Esophagus (tissue), 2 donors: ENCODE results near the gene PLAC1. TPM values are rescaled to one million over a fixed set of nuclear protein-coding genes. Genes with fewer than 3 reads are reported as not detected.

ENCODE experiments used
- H3K27ac ChIP-seq, 2 donors: one replicate each; pipeline ENCODE4 v1.5.1; 2013; ENCODE audit warnings: low read depth in 2 of 2, mild to moderate bottlenecking in 2 of 2, inconsistent platforms in 1 of 2, low read length in 1 of 2, moderate library complexity in 1 of 2
- H3K27me3 ChIP-seq, 2 donors: one replicate each; pipeline ENCODE4 v1.6.1; 2013; ENCODE audit warnings: low read length in 2 of 2, control low read depth in 1 of 2, mild to moderate bottlenecking in 1 of 2; ENCODE audit not compliant: insufficient read depth in 2 of 2, control insufficient read depth in 1 of 2
- H3K36me3 ChIP-seq, 2 donors: one replicate each; pipeline ENCODE4 v1.6.1; 2013; ENCODE audit warnings: low read length in 1 of 2; ENCODE audit not compliant: control insufficient read depth in 2 of 2, insufficient read depth in 2 of 2
- H3K4me1 ChIP-seq, 2 donors: one replicate each; pipeline ENCODE4 v1.6.1; 2013; ENCODE audit warnings: low read length in 1 of 2; ENCODE audit not compliant: control insufficient read depth in 2 of 2, insufficient read depth in 2 of 2
- H3K4me3 ChIP-seq, 2 donors: one replicate each; pipeline ENCODE4 v1.5.1; 2013; ENCODE audit warnings: low read length in 2 of 2, mild to moderate bottlenecking in 2 of 2, low read depth in 1 of 2, moderate library complexity in 1 of 2
- H3K9me3 ChIP-seq, 2 donors: one replicate each; pipeline ENCODE4 v1.6.1; 2013; ENCODE audit warnings: mild to moderate bottlenecking in 2 of 2, low read depth in 1 of 2, low read length in 1 of 2, moderate library complexity in 1 of 2; ENCODE audit not compliant: control insufficient read depth in 2 of 2, insufficient read depth in 1 of 2
- WGBS, 2 donors: extraction: QIAGEN DNeasy Blood & Tissue Kit; methylation state at CpG; one replicate each; pipeline ENCODE4 v1.1.7; 2013; 5-methylcytosine and 5-hydroxymethylcytosine counted together
- polyA plus RNA-seq, 2 donors: library from polyadenylated mRNA; stranded (reverse); fragments of 200-250 nt; gene quantifications; one replicate each; pipeline ENCODE4 v1.2.3, GENCODE V29; 2013
- donor health status: healthy with polysubstance abuse.
- donor health status: Bipolar disorder and iron deficiency.

Gene PLAC1
- polyA plus RNA-seq, 2 donors, result not detected

GRCh38 chrX:134688031-134688823, 30.0 kb upstream of the PLAC1 start:
- H3K4me1 ChIP-seq, result no peaks in the 10 kb centered on the region
- no peaks in the 10 kb centered on the region for H3K36me3 ChIP-seq
- no peak overlapping the region for H3K27ac ChIP-seq
- 72 to 84% methylated on average over 5 of the region's 5 CpGs for WGBS, 2 donors
- H3K27me3 ChIP-seq, result peaks cover 0 to 3% of the 10 kb centered on the region in 2 donors
- H3K9me3 ChIP-seq, result no peaks in the 10 kb centered on the region
- H3K4me3 ChIP-seq, result no peak overlapping the region

DNA sequence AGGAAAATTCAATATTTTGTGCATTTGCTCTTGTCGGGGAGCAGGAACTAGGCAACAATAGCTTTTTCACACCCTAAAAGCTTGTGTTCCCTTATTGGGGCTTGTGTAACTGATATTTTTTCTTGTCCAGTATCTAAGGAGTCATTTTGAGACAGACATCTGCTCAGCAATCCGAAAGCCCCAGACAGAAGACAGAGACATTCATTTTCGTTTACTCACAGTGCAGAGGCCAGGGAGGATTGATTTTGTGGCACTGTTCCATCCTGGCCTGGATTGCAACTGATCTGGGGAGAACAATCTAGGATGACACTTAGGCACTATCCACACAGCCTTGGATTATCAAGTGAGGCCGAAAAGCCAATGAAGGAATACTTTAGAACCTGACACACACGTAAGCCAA, 27.4 kb upstream of the PLAC1 start:
- WGBS, 2 donors, result 76 to 82% methylated on average over 5 of the region's 5 CpGs
- peaks cover 0 to 6% of the 10 kb centered on the region in 2 donors for H3K27me3 ChIP-seq
- no peak overlapping the region for H3K27ac ChIP-seq
- H3K4me1 ChIP-seq, result no peaks in the 10 kb centered on the region
- no peaks in the 10 kb centered on the region for H3K9me3 ChIP-seq
- H3K36me3 ChIP-seq, result no peaks in the 10 kb centered on the region
- no peak overlapping the region for H3K4me3 ChIP-seq

DNA sequence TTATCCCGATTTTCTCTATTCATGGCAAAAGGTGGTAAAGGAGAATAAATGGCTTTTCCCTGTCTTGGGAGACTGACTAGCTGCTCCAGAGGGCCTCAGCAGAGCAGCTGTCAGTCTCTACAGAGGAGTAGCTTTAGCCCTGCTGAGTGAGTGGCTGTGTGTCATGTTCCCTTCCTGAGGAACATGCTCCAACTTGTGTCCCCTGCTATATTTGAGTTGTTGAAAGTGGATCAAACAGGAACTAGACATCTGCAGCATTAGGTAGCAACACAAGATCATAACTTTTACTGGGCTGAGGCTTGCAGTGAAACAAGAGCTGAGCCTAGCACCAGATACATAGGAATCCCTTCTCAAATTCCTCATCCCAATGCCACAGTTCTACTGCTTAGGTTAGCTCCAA, 26.7 kb upstream of the PLAC1 start:
- Histone ChIP-seq H3K4me1 (no peaks in the 10 kb centered on the region), H3K9me3 (no peaks in the 10 kb centered on the region), H3K27ac (no peak overlapping the region), H3K4me3 (no peak overlapping the region), H3K27me3 (peaks cover 0 to 8% of the 10 kb centered on the region in 2 donors), H3K36me3 (no peaks in the 10 kb centered on the region)
- 53 to 62% methylated on average over 1 of the region's 1 CpG for WGBS, 2 donors

- H3K36me3 ChIP-seq, result no peaks in the 10 kb centered on the region
- WGBS, 2 donors, result 61 to 65% methylated on average over 3 of the region's 3 CpGs
- H3K27ac ChIP-seq, result no peak overlapping the region
- no peak overlapping the region for H3K4me3 ChIP-seq
- H3K27me3 ChIP-seq, result peaks cover 0 to 11% of the 10 kb centered on the region in 2 donors
- H3K9me3 ChIP-seq, result no peaks in the 10 kb centered on the region
- no peaks in the 10 kb centered on the region for H3K4me1 ChIP-seq
These were observed 25.2 kb upstream of the PLAC1 start for GRCh38 chrX:134683351-134684005.

- Histone ChIP-seq H3K27ac (no peak overlapping the region), H3K4me1 (no peaks in the 10 kb centered on the region), H3K27me3 (peaks cover 0 to 14% of the 10 kb centered on the region in 2 donors), H3K4me3 (no peak overlapping the region), H3K9me3 (no peaks in the 10 kb centered on the region), H3K36me3 (no peaks in the 10 kb centered on the region)
- WGBS, 2 donors, result 67 to 77% methylated on average over 4 of the region's 4 CpGs
These were observed 23.8 kb upstream of the PLAC1 start for GRCh38 chrX:134682081-134682480.

DNA sequence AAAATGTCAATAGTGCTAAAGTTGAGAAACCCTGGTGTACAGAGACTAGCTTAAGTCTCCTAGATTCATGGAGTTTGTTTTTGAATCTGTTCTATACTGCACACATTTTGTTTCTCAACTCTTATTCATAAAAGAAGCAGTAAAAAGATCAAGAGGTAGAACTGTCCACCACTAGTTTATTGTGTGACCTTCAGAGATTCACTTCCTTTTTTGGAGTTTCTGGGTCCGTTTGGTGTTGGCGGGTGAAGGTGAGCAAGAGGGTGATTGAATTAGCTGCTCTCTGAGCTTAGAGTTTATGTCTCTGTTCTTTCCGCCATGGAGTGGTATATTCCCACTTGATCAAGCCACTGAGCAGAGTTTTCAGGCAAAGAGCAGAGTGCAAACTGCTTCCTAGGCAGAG, 21.4 kb upstream of the PLAC1 start:
- peaks cover 0 to 14% of the 10 kb centered on the region in 2 donors for H3K27me3 ChIP-seq
- H3K4me3 ChIP-seq, result no peak overlapping the region
- no peaks in the 10 kb centered on the region for H3K9me3 ChIP-seq
- no peak overlapping the region for H3K27ac ChIP-seq
- no peaks in the 10 kb centered on the region for H3K4me1 ChIP-seq
- 73 to 83% methylated on average over 3 of the region's 3 CpGs for WGBS, 2 donors
- no peaks in the 10 kb centered on the region for H3K36me3 ChIP-seq

GRCh38 chrX:134679221-134679620, 20.9 kb upstream of the PLAC1 start:
- Histone ChIP-seq H3K27me3 (peaks cover 0 to 14% of the 10 kb centered on the region in 2 donors), H3K9me3 (no peaks in the 10 kb centered on the region), H3K27ac (no peak overlapping the region), H3K36me3 (no peaks in the 10 kb centered on the region), H3K4me1 (no peaks in the 10 kb centered on the region), H3K4me3 (no peak overlapping the region)
- 69 to 73% methylated on average over 5 of the region's 5 CpGs for WGBS, 2 donors

DNA sequence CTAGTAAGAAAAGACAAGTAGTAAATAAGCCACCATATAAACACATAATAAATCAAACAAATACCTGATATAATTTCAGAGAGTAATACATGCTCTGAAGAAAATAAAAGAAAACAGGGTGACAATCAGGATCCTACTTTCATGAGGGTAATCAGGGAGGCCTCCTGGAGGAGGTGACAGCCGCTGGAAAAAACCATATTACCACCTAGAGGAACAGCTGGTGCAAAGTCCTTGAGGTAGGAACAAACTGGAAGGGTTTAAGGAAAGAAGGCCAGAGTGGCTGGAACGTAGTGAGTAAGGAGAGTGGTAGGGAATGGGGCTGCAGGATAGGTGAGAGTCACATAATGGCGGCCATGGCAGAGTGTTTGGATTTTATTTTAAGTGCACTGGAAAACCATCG, 19.1 kb upstream of the PLAC1 start:
- no peak overlapping the region for H3K27ac ChIP-seq
- H3K4me1 ChIP-seq, result no peaks in the 10 kb centered on the region
- WGBS, 2 donors, result 77 to 93% methylated on average over 4 of the region's 4 CpGs
- no peak overlapping the region for H3K4me3 ChIP-seq
- no peaks in the 10 kb centered on the region for H3K9me3 ChIP-seq
- H3K27me3 ChIP-seq, result peaks cover 0 to 14% of the 10 kb centered on the region in 2 donors
- no peaks in the 10 kb centered on the region for H3K36me3 ChIP-seq

DNA sequence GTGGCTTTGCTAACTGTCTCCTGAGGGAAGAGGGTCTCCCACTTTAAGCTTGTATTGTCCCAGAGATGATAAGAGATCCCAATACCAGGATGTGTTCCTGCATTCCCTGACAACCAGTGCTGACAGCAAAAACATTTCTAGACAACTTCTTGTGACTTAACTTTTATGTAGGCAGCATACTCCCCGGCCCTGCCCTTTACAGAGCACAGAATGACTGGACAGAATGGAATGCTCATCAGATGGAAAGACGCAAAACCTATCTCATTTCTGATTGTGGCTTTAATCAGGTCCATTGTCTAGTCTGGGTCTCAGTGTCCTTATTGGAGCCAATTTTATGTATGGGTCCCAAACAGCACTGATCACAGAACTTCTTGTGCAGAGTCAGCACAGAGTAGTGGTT, 18.2 kb upstream of the PLAC1 start:
- H3K36me3 ChIP-seq, result no peaks in the 10 kb centered on the region
- no peaks in the 10 kb centered on the region for H3K9me3 ChIP-seq
- H3K27me3 ChIP-seq, result peaks cover 0 to 13% of the 10 kb centered on the region in 2 donors
- 52 to 61% methylated on average over 2 of the region's 2 CpGs for WGBS, 2 donors
- H3K4me1 ChIP-seq, result no peaks in the 10 kb centered on the region
- no peak overlapping the region for H3K27ac ChIP-seq
- no peak overlapping the region for H3K4me3 ChIP-seq

GRCh38 chrX:134673123-134673522, 14.9 kb upstream of the PLAC1 start:
- Histone ChIP-seq H3K27ac (no peak overlapping the region), H3K4me1 (no peaks in the 10 kb centered on the region), H3K27me3 (peaks cover 0 to 2% of the 10 kb centered on the region in 2 donors), H3K4me3 (no peak overlapping the region), H3K9me3 (no peaks in the 10 kb centered on the region), H3K36me3 (no peaks in the 10 kb centered on the region)
